Measurements from ENCODE around the gene ARHGAP10. TPM values are rescaled to one million over a fixed set of nuclear protein-coding genes. Genes with fewer than 3 reads are reported as not detected.
A peak's percentile ranks its signal among the peaks of the same experiment; 100 is the strongest.

The ARHGAP10 gene
- total RNA-seq, 1 donor from 2014 or later: 30.5 TPM

DNA sequence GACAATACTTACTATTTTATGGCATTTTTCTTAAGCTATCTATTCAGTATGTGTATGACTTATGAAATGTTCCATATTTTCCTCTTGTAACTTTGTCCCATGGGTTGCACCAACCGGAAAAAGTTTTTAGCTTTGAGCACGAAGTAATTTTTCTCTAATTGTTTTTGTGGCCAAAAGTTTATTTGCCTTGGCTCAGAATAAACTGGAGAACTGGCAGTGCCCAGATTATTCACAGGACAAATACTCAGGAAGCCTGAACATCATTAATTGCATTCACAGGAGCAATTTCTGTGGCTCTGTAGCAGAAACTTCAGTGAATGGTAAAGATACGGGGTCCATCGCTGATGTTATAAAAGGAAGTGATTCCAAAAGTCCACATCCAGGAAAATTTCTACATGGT lies 184.5 kb downstream of the ARHGAP10 start:
- Mint-ChIP-seq H3K4me1 (no peaks in the 10 kb centered on the region), H3K4me3 (no peak overlapping the region), H3K27ac (no peak overlapping the region), H3K9me3 (no peaks in the 10 kb centered on the region), H3K36me3 (peaks cover 10% of the 10 kb centered on the region), H3K27me3 (ENCODE audit: low read depth) (no peaks in the 10 kb centered on the region)
- DNase-seq (ENCODE audit: low spot score in 2 of 2, unreplicated experiment in 2 of 2): no peak
- TF ChIP-seq, protein P1, sequence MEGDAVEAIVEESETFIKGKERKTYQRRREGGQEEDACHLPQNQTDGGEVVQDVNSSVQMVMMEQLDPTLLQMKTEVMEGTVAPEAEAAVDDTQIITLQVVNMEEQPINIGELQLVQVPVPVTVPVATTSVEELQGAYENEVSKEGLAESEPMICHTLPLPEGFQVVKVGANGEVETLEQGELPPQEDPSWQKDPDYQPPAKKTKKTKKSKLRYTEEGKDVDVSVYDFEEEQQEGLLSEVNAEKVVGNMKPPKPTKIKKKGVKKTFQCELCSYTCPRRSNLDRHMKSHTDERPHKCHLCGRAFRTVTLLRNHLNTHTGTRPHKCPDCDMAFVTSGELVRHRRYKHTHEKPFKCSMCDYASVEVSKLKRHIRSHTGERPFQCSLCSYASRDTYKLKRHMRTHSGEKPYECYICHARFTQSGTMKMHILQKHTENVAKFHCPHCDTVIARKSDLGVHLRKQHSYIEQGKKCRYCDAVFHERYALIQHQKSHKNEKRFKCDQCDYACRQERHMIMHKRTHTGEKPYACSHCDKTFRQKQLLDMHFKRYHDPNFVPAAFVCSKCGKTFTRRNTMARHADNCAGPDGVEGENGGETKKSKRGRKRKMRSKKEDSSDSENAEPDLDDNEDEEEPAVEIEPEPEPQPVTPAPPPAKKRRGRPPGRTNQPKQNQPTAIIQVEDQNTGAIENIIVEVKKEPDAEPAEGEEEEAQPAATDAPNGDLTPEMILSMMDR (IDR thresholded peaks at IDR 0.05; ENCODE audit: unreplicated experiment): no peak

DNA sequence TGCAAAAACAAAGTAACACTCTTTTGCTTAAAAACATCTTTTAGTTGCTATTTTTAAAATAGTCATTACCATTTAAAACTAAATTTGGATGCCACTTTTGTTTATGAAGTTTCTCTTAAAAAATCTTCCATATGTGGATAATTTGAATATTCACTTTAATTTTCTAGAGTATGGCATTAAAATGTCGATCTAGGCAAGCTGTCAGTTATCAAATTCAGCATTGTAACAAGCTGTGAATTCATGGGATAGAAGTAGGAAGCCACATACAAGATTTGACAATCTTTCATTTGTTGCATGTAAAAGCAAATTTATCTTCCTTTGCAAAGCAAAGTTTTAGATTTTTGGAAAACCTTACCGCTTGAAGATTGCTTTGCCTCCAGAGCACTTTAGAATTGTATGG lies 191.5 kb downstream of the ARHGAP10 start:
- DNase-seq (ENCODE audit: low spot score in 2 of 2, unreplicated experiment in 2 of 2): no peak
- no peak overlapping the region for H3K4me3 Mint-ChIP-seq
- H3K4me1 Mint-ChIP-seq: no peaks in the 10 kb centered on the region
- H3K27ac Mint-ChIP-seq: no peak overlapping the region
- TF ChIP-seq, protein P1 (IDR thresholded peaks at IDR 0.05; ENCODE audit: unreplicated experiment): no peak
- H3K36me3 Mint-ChIP-seq: peaks cover 14% of the 10 kb centered on the region
- H3K9me3 Mint-ChIP-seq: no peaks in the 10 kb centered on the region
- no peaks in the 10 kb centered on the region for H3K27me3 Mint-ChIP-seq (ENCODE audit: low read depth)

DNA sequence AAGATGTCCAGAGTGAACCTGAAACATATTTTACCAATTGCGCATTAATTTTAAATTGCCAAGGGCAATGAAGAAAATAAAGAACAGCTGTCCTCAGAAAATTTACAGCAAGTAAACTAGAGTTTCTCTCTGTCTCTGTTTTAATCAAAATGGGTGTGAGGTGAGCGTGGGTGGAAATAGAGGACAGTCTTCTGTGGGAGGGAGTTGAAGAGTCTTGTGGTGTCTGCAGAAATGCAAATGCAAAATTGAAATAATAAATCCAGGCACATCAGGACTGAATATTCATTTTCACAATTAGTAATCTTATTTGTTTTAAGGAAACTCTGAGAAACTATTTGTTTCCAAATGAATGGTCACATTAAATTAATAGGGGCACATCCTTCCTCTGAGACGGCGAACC lies 192.0 kb downstream of the ARHGAP10 start:
- TF ChIP-seq, protein P1 (IDR thresholded peaks at IDR 0.05; ENCODE audit: unreplicated experiment): no peak
- Mint-ChIP-seq H3K4me1 (no peaks in the 10 kb centered on the region), H3K27me3 (ENCODE audit: low read depth) (no peaks in the 10 kb centered on the region)

GRCh38 chr4:147924604-147925412 lies 192.9 kb downstream of the ARHGAP10 start:
- Mint-ChIP-seq H3K9me3 (no peaks in the 10 kb centered on the region), H3K4me3 (no peak overlapping the region), H3K4me1 (no peaks in the 10 kb centered on the region), H3K27ac (no peak overlapping the region), H3K36me3 (peaks cover 14% of the 10 kb centered on the region), H3K27me3 (ENCODE audit: low read depth) (no peaks in the 10 kb centered on the region)
- TF ChIP-seq, protein P1 (IDR thresholded peaks at IDR 0.05; ENCODE audit: unreplicated experiment): no peak
- peak in 1 of 2 experiments; percentile 48 for DNase-seq (ENCODE audit: low spot score in 2 of 2, unreplicated experiment in 2 of 2)

More for the DNA sequence above, 192.0 kb downstream of the ARHGAP10 start:
- Mint-ChIP-seq H3K9me3 (no peaks in the 10 kb centered on the region), H3K4me3 (no peak overlapping the region), H3K27ac (no peak overlapping the region), H3K36me3 (peaks cover 14% of the 10 kb centered on the region)
- no peak for DNase-seq (ENCODE audit: low spot score in 2 of 2, unreplicated experiment in 2 of 2)

DNA sequence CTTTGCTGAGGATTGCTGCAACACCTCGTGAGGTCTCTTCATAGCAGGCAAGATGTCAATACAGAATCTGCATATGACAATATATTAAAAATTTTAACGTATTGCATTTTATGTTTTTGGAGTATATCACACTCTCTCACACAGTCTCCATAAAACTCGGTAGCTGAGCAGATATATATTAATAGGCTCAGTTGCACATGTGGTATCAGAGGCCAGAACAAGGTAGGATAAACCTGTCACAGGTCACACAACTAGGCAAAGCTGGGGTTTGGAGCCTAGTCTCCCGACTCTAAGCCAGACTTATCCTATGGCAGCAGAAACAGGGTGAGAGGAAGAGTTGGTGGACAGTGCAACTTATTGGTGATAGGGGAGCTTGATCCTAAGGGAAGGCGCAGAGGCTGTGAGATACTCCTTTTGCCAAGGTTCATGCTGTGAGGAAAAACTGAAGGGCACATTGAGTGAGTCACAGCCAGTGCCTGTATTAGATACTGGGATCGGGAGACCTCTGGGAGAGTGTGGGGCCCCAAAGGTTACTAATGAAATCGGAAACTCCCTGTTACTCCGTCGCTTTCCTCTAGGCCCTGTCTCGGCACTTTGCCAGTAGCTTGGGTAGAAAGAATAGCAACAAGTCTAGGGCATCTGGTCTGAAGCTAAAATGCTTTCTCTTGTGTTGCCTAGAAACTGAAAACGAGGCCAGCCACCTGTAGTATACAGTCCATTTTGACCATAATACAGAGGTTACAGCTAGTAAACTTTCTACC lies 195.7 kb downstream of the ARHGAP10 start:
- H3K9me3 Mint-ChIP-seq: peaks cover 8% of the 10 kb centered on the region
- peaks cover 16% of the 10 kb centered on the region for H3K36me3 Mint-ChIP-seq
- H3K27me3 Mint-ChIP-seq (ENCODE audit: low read depth): no peaks in the 10 kb centered on the region
- no peak for DNase-seq (ENCODE audit: low spot score in 2 of 2, unreplicated experiment in 2 of 2)
- no peak overlapping the region for H3K4me3 Mint-ChIP-seq
- H3K4me1 Mint-ChIP-seq: no peaks in the 10 kb centered on the region
- no peak overlapping the region for H3K27ac Mint-ChIP-seq
- TF ChIP-seq, protein P1 (IDR thresholded peaks at IDR 0.05; ENCODE audit: unreplicated experiment): no peak
